Fibroblast of skin of right biceps (primary cell): Measurements from ENCODE around the gene ELAC2.
"Not testable (repeated sequence)": the region's sequence is repeated elsewhere in the genome, so short reads cannot be mapped to it uniquely, and the experiment has no call there.

Experiments used
- DNase-seq: peaks from one replicate; pipeline ENCODE4 v3.0.0-alpha.2; 2013

ELAC2 gene

GRCh38 chr17:12987120-12987519, 30.7 kb downstream of the ELAC2 start:
- no peak for DNase-seq

- DNase-seq = peak; percentile 74
These were observed 32.2 kb downstream of the ELAC2 start for GRCh38 chr17:12985431-12986293.

- peak; percentile 90 for DNase-seq
These were observed 33.6 kb downstream of the ELAC2 start for GRCh38 chr17:12983991-12984884.

- no peak for DNase-seq
These were observed 35.6 kb downstream of the ELAC2 start for GRCh38 chr17:12982224-12982623.

- DNase-seq = no peak
These were observed 37.9 kb downstream of the ELAC2 start for GRCh38 chr17:12979826-12980500.

GRCh38 chr17:12979246-12979645, 38.6 kb downstream of the ELAC2 start:
- no peak for DNase-seq

- DNase-seq = not testable (repeated sequence)
These were observed 39.0 kb downstream of the ELAC2 start for GRCh38 chr17:12978787-12979186.

- no peak for DNase-seq
These were observed 40.6 kb downstream of the ELAC2 start for GRCh38 chr17:12977008-12977751.

- DNase-seq = peak; percentile 32
These were observed 43.8 kb downstream of the ELAC2 start for GRCh38 chr17:12974005-12974531.

GRCh38 chr17:12973496-12974004, 44.3 kb downstream of the ELAC2 start:
- no peak for DNase-seq

GRCh38 chr17:12967962-12968361, 49.9 kb downstream of the ELAC2 start:
- no peak for DNase-seq

- DNase-seq = no peak
These were observed 51.4 kb downstream of the ELAC2 start for GRCh38 chr17:12966413-12966812.

- DNase-seq = no peak
These were observed 51.8 kb downstream of the ELAC2 start for GRCh38 chr17:12965988-12966387.

- no peak for DNase-seq
These were observed 53.0 kb downstream of the ELAC2 start for GRCh38 chr17:12964840-12965239.

GRCh38 chr17:12964162-12964561, 53.7 kb downstream of the ELAC2 start:
- no peak for DNase-seq

GRCh38 chr17:12963505-12963904, 54.3 kb downstream of the ELAC2 start:
- no peak for DNase-seq

GRCh38 chr17:12961655-12962054, 56.2 kb downstream of the ELAC2 start:
- DNase-seq = no peak

GRCh38 chr17:12959441-12959840, 58.4 kb downstream of the ELAC2 start:
- DNase-seq = peak; percentile 68

GRCh38 chr17:12958786-12959185, 59.0 kb downstream of the ELAC2 start:
- peak; percentile 82 for DNase-seq

- no peak for DNase-seq
These were observed 62.3 kb downstream of the ELAC2 start for GRCh38 chr17:12955521-12955920.

GRCh38 chr17:12953156-12953555, 64.7 kb downstream of the ELAC2 start:
- no peak for DNase-seq

- DNase-seq = no peak
These were observed 65.8 kb downstream of the ELAC2 start for GRCh38 chr17:12952012-12952411.
